HG02884 (cell line): ENCODE measurements around the gene SORBS1.

ENCODE experiments used
- ATAC-seq: cut with Tn5 transposase; IDR thresholded peaks from one replicate; pipeline ENCODE4 v1.9.1; 2021; ENCODE audit warnings: mild to moderate bottlenecking, moderate library complexity; ENCODE audit not compliant: unreplicated experiment

SORBS1 gene

GRCh38 chr10:95303950-95304349 is 257.2 kb downstream of the SORBS1 start:
- ATAC-seq = no peak

GRCh38 chr10:95303535-95303934 is 257.6 kb downstream of the SORBS1 start:
- ATAC-seq = no peak

GRCh38 chr10:95300022-95300539 is 261.1 kb downstream of the SORBS1 start:
- ATAC-seq = no peak

GRCh38 chr10:95297402-95297801 is 263.8 kb downstream of the SORBS1 start:
- peak; percentile 25 for ATAC-seq

- no peak for ATAC-seq
Measured at GRCh38 chr10:95296764-95297163, 264.4 kb downstream of the SORBS1 start.

- ATAC-seq = peak; percentile 64
Measured at GRCh38 chr10:95295031-95295755, 266.0 kb downstream of the SORBS1 start.

- no peak for ATAC-seq
Measured at GRCh38 chr10:95293631-95294030, 267.5 kb downstream of the SORBS1 start.

- ATAC-seq = no peak
Measured at GRCh38 chr10:95291365-95292039, 269.7 kb downstream of the SORBS1 start.

GRCh38 chr10:95290461-95291364 is 270.5 kb downstream of the SORBS1 start, which contains the start of gene PDLIM1:
Gene PDLIM1 (minus strand): TSS chr10:95291003. CDS start chr10:95290915, 88 bp downstream.
- peak; percentile 30 for ATAC-seq

- no peak for ATAC-seq
Measured at GRCh38 chr10:95289921-95290421, 271.2 kb downstream of the SORBS1 start.

- ATAC-seq = no peak
Measured at GRCh38 chr10:95289003-95289920, 271.9 kb downstream of the SORBS1 start.

GRCh38 chr10:95288303-95288702 is 272.9 kb downstream of the SORBS1 start:
- ATAC-seq = no peak

- ATAC-seq = no peak
Measured at GRCh38 chr10:95287281-95287680, 273.9 kb downstream of the SORBS1 start.

- no peak for ATAC-seq
Measured at GRCh38 chr10:95286707-95287106, 274.5 kb downstream of the SORBS1 start.

- no peak for ATAC-seq
Measured at GRCh38 chr10:95285556-95285955, 275.6 kb downstream of the SORBS1 start.

GRCh38 chr10:95284807-95285206 is 276.4 kb downstream of the SORBS1 start:
- no peak for ATAC-seq

GRCh38 chr10:95282107-95282506 is 279.1 kb downstream of the SORBS1 start:
- no peak for ATAC-seq

GRCh38 chr10:95281206-95281605 is 280.0 kb downstream of the SORBS1 start:
- ATAC-seq = no peak

GRCh38 chr10:95280637-95281036 is 280.5 kb downstream of the SORBS1 start:
- ATAC-seq = no peak
